ENCODE results near the gene BHLHE40.

- TF ChIP-seq CTCF (conservative IDR thresholded peaks at IDR 0.05 in 1 of 2, IDR thresholded peaks at IDR 0.05 in 1 of 2; ENCODE audit: low read depth in 1 of 2, low read length in 2 of 2), result no peak
- no peak for TF ChIP-seq EZH2 (IDR thresholded peaks at IDR 0.05; ENCODE audit: low read length, missing control alignments)
Measured at GRCh38 chr3:4995500-4996053, 16.3 kb downstream of the BHLHE40 start.

Measured in fibroblast of lung (primary cell).